Activated CD4-positive, CD25-positive, alpha-beta regulatory T cell treated with anti-CD3 and anti-CD28 coated beads, Interleukin-2, amount 50 U/mL, for 16 hours (primary cell): ENCODE data around the gene HOXC6.
"Not testable (repeated sequence)": the region's sequence is repeated elsewhere in the genome, so short reads cannot be mapped to it uniquely, and the experiment has no call there.

Experiments
- DNase-seq: peaks from one replicate; pipeline ENCODE4 v3.0.0-alpha.2; 2020; ENCODE audit warnings: low read depth, low spot score

The HOXC6 gene

DNA sequence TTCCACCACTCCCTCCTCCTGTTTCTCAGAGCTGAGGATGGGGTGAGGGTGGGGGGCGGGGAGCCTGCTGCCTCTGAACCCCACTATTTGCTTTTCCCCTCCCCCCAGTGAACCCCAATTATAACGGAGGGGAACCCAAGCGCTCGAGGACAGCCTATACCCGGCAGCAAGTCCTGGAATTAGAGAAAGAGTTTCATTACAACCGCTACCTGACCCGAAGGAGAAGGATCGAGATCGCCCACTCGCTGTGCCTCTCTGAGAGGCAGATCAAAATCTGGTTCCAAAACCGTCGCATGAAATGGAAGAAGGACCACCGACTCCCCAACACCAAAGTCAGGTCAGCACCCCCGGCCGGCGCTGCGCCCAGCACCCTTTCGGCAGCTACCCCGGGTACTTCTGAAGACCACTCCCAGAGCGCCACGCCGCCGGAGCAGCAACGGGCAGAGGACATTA, 26.5 kb downstream of the HOXC6 start:
- no peak for DNase-seq

DNA sequence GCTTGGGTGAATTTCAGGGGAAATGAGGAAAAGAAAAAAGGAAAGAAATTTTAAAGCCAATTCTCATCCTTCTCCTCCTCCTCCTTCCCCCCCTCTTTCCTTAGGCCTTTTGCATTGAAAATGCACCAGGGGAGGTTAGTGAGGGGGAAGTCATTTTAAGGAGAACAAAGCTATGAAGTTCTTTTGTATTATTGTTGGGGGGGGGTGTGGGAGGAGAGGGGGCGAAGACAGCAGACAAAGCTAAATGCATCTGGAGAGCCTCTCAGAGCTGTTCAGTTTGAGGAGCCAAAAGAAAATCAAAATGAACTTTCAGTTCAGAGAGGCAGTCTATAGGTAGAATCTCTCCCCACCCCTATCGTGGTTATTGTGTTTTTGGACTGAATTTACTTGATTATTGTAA, 27.3 kb downstream of the HOXC6 start:
- DNase-seq, result no peak

DNA sequence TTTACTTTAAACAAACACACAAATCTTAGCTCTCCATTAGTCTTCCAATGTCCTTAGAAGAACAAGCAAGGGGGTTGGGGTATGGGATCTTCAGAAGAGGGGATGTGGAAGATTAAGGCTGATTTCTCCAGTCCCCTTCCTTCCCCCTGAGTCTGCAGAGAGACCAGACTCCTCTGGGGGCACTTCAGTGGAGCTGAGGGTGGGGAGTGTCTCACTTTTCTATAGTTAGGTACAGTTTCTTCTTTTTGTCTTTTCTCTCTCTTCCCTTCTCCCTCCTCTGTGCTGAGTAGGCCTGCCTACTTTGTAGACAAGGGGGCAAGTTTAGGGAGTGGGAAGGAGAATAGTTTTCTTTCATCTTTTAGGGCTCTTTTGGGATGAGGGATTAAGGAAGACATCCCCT, 27.9 kb downstream of the HOXC6 start:
- no peak for DNase-seq

DNA sequence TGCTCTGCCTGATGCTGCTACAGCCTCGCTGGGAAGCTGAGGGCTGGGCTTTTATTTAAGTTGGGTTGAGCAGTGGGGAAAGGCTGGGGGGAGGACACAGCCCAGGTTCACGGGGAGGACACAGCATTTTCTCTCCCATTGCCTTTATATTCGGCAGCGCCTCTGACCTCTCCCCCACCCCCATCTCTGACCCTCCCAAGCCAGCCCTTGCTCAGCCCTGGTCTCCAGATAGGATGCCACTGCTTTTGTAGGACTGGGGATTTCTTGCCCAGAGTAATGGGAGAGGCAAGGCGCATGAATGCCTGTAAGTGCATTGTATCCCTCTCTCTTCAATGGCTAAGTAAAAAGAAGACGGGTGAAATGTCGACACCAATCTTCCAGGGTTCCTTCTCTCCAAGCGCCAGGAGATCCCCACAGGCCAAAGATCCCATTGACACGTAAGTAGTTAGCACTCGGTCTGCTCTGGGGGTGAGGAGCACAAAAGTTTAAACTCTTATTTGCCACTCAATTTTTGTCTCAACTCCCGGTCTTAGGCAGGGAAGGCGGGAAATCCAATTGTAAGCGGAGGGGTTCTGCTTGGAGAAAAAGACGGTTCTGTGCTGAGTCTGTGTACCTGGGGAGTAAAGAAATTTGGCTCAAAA, 30.0 kb downstream of the HOXC6 start:
- no peak for DNase-seq

DNA sequence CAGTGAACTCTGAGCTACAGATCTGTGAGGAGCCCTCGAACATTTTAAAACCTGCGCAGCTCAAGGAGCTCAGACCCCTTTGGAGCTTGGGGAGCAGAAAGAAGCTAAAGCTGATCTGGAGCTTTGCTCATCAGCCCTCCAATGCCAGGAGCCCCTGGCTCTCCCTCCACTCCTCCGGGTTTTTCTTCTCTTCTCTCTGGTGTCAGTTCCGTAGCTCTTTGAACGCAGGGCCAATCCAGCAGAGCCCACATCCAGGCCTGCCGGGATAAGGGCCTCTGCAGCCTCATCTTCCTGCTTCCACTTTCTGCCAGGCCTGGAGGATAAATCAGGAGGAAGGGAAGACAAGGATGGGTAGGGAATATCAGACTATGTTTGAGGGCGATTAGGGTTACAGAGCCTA, 31.4 kb downstream of the HOXC6 start:
- no peak for DNase-seq

DNA sequence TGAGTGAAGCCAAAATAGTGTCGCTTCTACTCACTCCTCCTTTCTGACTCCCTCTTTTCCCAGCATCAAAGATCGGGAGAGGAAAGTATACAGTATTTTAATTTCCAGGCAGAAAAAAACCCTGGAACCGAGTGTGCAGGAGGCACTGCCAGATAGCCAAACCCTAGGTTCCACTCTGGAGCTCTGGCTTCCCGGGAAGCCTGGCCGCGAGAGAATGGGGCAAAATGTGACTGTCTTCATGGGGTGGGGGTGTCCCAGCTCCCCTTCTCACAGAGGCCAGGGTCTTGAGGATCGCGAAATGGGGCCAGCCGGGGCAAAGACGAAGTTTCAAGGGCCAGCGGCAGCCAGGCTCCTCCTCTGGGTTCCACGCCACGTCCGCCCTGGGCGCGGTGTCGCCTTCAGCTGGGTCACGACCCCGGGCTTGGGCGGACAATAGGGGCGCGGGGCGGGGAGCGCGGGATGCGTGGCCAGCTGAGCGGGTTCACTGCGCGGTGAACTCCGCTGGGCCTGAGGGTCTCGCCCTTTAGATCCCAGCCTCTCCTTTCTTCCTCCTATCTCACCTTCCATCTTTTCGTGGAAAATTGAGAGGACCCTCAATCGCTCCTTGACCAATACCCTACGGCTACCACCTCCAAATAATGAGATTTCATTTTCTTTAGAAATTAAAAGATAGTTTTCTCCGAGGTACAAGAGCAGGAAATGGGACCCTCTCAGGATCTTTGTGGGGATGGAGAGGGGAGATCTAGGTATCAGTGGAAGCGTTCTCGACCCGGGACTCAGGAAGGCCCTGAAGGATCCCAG, 32.1 kb downstream of the HOXC6 start:
- no peak for DNase-seq

DNA sequence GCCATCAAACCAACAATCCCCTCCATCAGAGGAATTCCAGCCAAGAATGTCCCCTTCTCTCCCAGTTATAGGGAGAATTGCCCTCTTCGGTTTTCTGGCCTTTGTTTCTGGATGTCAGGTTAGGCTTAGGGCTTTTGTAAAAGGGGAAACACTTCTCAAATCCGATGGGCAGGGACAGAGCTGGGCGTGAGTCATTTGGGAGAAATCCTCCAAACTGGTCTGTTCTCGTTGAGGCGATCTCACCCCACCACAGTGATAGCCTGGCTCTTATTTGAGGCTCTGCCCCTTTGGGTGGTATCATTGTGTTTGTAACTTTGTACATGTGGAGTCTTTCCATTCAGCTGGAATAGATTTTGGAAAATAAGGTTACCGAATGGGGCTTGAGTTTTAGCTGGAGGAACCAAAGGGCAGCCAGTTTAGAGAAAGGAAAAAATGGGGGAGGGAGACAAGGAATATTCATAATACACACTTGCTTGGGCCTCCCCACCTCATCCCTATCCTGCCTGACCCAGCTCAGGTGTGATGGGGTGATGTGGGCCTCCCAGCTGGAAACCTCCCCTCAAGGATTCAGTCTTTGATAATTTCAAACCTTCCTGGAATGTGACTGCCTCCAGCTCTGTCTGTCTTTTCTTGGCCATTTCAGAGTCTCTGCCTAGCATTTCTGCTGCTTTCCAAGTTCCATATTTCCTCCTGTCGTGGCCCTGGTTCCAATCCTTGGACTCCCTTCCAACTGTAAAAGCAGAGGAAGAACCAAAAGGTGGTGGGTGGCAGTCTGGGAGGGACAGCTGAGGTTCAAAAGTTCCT, 32.9 kb downstream of the HOXC6 start:
- DNase-seq, result no peak

DNA sequence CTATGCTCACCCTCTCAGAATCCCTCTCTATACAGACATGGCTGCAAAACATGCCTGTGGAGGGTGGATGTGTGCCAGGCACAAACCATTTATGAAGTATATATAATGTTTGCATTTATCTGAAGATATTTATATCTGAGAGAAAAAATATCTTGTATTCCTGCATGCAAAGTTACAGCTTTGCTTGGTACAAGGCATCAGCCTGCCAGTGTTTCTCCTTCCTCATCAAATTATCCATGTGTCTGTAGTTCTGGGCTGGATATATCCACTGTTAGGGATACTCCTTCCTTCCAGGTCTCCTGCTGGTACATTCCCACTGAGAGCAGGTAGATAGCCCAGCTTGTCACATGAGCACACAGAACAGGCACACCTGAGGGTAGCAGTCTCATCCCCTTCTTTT, 37.4 kb downstream of the HOXC6 start:
- DNase-seq, result no peak

DNA sequence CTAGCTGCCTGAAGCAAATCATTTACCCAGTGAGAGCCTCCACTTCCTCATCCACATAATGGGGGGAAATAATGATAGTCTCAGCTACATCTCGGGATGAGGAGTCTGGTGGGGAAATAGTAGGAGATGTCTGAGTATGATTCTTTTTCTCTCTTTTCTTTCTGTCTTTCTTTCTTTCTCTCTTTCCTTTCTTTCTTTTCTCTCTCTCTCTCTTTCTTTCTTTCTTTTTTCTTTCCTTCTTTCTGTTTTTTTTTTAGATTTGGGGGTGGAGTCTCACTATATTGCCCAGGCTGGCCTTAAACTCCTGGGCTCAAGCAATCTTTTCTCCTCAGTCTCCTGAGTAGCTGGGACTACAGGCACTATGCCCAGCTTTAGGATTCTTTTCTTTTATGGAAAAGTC, 38.2 kb downstream of the HOXC6 start:
- no peak for DNase-seq

DNA sequence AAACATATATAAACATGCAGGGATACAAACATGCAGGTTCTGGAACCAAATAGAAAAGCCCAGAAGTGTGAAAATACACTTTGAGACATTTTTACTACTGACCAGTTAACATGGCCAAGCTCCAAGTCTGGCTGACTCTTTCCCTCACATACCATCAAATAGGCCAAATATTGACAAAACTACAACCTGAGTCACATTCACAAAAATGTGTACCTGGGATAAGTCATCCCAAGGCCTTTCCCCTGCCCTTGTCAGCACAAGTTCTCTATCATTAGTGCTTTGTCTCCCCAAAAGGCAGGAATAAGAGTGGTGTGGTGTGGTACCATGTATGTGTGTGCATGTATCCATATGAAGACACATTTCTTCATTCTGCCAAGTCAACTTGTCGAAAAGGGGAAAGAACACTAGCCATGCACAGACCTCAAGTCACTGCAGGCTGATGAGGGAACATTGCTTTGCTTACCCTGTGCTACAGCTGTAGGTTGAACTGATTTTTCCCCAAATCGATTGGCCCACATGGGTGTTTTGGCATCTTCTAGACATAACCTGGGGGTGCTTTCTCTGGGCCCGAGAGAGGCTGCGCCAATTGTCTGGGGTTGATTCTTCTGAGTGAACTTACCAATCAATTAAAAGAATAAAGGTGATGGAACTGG, 40.3 kb downstream of the HOXC6 start:
- no peak for DNase-seq

DNA sequence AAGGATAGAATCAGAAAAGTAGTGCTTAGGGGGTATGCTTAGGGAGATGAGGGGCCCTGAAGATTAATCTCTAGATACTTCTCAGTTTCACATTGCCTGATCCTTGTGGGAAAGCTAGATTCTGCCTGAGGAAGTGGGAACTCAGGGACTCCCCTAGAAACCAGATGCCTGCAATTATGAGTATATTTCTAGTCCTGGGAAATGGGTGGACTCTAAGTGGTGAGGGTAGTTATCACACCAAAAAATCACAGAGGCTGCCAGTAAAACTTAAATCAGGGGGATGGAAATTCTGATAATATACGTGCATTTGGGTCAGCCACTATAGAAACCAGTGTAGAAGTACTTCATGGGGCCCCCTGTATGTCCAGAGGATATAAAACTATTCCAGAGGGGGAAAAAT, 43.7 kb downstream of the HOXC6 start:
- no peak for DNase-seq

DNA sequence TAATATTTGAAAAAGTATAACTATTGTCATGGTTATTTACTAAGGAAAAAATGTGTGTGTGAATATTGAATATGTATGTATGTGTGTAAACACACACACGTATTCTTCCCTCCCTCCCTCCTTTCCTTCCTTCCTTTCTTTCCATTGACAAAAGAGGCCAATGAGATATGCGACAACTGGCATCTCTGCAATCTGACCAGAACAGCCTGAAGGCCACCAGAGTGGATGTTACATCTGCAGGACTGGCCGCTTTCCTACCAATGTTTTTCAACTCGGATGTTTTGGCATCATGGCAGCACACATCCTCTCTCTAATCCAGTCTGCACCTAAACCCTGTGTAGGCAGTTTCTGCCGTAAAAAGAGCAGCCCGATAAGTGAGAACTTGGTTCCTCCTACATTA, 46.1 kb downstream of the HOXC6 start:
- no peak for DNase-seq

DNA sequence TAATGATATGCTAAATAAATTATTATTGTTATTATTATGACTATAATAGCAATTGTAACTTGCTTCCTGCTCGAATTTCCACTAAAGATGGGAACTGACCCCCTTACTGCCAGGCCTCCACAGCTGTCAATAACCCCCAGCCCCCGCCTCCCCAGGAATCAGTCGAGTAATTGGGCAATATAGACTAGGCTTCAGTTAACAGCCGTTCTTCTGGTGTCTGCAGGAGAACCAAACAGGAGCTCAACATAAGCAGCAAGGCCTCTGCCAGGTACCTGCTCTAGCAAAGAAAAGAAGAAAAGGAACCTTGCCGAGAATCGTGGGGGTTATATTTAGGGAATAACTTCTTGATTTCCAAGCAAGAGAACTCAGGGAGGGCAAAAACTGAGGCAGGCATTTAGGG, 47.2 kb downstream of the HOXC6 start:
- DNase-seq, result no peak

DNA sequence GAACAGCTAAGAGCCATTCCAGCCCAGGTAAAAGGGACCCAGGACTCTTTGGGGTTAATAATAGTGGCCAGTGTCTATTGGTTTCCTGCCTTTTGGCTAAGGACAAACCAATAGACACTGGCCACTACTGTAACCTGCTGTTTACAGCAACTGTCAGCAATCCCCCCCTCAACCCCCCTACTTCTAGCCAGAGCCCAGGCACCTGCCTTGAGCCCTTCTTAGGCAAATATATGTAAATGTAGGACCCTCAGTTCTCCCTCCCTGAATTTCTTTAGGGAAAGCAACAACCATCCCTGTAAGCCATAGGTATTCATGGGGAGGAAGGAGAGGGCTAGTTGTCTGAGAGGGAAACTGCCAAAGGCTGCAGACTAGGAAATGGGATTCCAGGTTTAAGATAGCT, 47.7 kb downstream of the HOXC6 start:
- no peak for DNase-seq

DNA sequence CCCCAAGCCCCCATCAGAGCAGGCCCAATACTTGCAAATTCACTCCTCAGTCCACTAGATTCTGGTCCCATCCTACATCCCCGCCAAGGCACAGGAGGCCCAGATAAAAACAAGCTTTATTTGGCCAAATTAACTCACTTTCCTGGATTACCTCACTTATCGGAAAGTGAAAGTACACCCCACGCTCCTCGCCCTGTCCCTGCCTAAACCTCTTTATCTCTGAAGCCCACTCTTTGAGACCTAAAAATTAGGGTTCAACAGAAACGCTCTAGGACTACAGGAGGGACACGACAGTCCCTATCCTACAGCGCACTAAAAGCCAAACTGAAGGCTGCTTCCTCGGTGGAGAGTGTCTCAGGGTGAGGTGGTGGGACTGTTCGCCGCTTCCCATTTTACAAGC, 49.6 kb downstream of the HOXC6 start:
- DNase-seq, result not testable (repeated sequence)

DNA sequence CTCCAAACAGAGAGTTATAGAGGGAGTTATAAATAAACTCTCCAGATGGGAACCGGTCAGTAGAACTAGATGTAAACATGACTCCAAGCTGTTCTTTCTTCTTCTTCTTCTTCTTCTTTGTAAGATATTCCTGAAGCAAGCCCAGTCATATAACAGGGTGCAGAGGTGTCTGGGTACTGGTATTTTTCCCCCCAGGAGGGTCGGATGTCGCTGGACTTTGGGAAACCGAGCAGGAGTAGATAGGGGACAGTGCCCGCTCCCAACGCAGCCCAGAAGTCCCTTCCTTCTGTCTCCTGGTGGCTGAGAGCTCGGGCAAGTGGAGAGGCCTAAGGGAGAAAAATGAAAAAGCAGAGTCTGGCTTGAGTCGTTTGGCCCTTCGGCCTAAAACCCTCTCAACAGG, 50.9 kb downstream of the HOXC6 start:
- not testable (repeated sequence) for DNase-seq
